Stimulated activated CD4-positive, alpha-beta T cell treated with anti-CD3 and anti-CD28 coated beads, Interleukin-15, amount 100 ng/mL, for 24 hours (primary cell): ENCODE data around the gene APOLD1.
A peak's percentile ranks its signal among the peaks of the same experiment; 100 is the strongest.
"Not testable (repeated sequence)": the region's sequence is repeated elsewhere in the genome, so short reads cannot be mapped to it uniquely, and the experiment has no call there.

Experiments
- DNase-seq: peaks from one replicate; pipeline ENCODE4 v3.0.0-alpha.2; 2020

The APOLD1 gene

GRCh38 chr12:12784911-12785814, at the start of gene APOLD1:
TSS of gene APOLD1 (plus strand) at chr12:12785659. CDS start at chr12:12785692, 33 bp downstream.
- DNase-seq = no peak

GRCh38 chr12:12736759-12737676, 48.4 kb upstream of the APOLD1 start:
- peak; percentile 41 for DNase-seq

GRCh38 chr12:12738152-12738551, 47.3 kb upstream of the APOLD1 start:
- not testable (repeated sequence) for DNase-seq

GRCh38 chr12:12741660-12742059, 43.8 kb upstream of the APOLD1 start:
- DNase-seq = no peak

- no peak for DNase-seq
Observed at GRCh38 chr12:12744546-12745305, 40.7 kb upstream of the APOLD1 start.

- no peak for DNase-seq
Observed at GRCh38 chr12:12745576-12746211, 39.8 kb upstream of the APOLD1 start.

GRCh38 chr12:12747278-12747677, 38.2 kb upstream of the APOLD1 start:
- DNase-seq = no peak

GRCh38 chr12:12748044-12748443, 37.4 kb upstream of the APOLD1 start:
- no peak for DNase-seq

GRCh38 chr12:12749433-12749832, 36.0 kb upstream of the APOLD1 start:
- DNase-seq = no peak

- DNase-seq = no peak
Observed at GRCh38 chr12:12755923-12756322, 29.5 kb upstream of the APOLD1 start.

- no peak for DNase-seq
Observed at GRCh38 chr12:12757121-12757520, 28.3 kb upstream of the APOLD1 start.

GRCh38 chr12:12759234-12759915, 26.1 kb upstream of the APOLD1 start:
- no peak for DNase-seq

- DNase-seq = no peak
Observed at GRCh38 chr12:12764824-12765223, 20.6 kb upstream of the APOLD1 start.

- DNase-seq = no peak
Observed at GRCh38 chr12:12770262-12770661, 15.2 kb upstream of the APOLD1 start.

GRCh38 chr12:12774791-12775190, 10.7 kb upstream of the APOLD1 start:
- no peak for DNase-seq

- DNase-seq = no peak
Observed at GRCh38 chr12:12776261-12776660, 9.2 kb upstream of the APOLD1 start.

GRCh38 chr12:12777092-12777491, 8.4 kb upstream of the APOLD1 start:
- DNase-seq = no peak

GRCh38 chr12:12779007-12779406, 6.5 kb upstream of the APOLD1 start:
- no peak for DNase-seq

GRCh38 chr12:12779529-12779928, 5.9 kb upstream of the APOLD1 start:
- no peak for DNase-seq

GRCh38 chr12:12784116-12784515, 1.3 kb upstream of the APOLD1 start:
- no peak for DNase-seq

GRCh38 chr12:12786351-12786705, 869 bp downstream of the APOLD1 start:
- no peak for DNase-seq
